ENCODE measurements around the gene ATP8A2. TPM values are rescaled to one million over a fixed set of nuclear protein-coding genes. Genes with fewer than 3 reads are reported as not detected.
"Not testable (repeated sequence)": the region's sequence is repeated elsewhere in the genome, so short reads cannot be mapped to it uniquely, and the experiment has no call there.

The ATP8A2 gene
- total RNA-seq, 4 donors from 2014 or later: 0.13 to 0.24 (median 0.20) TPM

DNA sequence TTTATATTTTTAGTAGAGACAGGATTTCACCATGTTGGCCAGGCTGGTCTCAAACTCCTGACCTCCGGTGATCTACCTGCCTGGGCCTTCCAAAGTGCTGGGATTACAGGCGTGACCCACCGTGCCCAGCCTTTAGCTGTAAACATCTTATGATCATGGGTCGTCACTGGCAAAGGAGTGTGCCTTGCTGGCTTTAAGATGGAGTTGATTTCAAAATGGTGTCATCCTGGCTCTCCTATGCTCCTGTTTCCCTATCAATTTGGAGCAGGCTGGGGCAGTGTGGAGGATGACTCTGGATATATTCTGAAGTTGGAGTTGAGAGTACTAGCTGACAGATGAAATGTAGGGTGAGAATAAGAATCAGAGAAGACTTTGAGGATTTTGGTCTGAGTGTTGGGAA lies 18.4 kb upstream of the ATP8A2 start:
- no peak overlapping the region for H3K4me3 ChIP-seq
- 94% methylated on average over 4 of the region's 4 CpGs for WGBS
- no peak for DNase-seq (ENCODE audit: low spot score in 2 of 2)
- H3K4me1 ChIP-seq: no peaks in the 10 kb centered on the region
- no peak for TF ChIP-seq POLR2AphosphoS5 (IDR thresholded peaks at IDR 0.05)
- no peak for TF ChIP-seq POLR2A (IDR thresholded peaks at IDR 0.05)
- no peak for TF ChIP-seq EP300 (IDR thresholded peaks at IDR 0.05)
- TF ChIP-seq, protein P1, sequence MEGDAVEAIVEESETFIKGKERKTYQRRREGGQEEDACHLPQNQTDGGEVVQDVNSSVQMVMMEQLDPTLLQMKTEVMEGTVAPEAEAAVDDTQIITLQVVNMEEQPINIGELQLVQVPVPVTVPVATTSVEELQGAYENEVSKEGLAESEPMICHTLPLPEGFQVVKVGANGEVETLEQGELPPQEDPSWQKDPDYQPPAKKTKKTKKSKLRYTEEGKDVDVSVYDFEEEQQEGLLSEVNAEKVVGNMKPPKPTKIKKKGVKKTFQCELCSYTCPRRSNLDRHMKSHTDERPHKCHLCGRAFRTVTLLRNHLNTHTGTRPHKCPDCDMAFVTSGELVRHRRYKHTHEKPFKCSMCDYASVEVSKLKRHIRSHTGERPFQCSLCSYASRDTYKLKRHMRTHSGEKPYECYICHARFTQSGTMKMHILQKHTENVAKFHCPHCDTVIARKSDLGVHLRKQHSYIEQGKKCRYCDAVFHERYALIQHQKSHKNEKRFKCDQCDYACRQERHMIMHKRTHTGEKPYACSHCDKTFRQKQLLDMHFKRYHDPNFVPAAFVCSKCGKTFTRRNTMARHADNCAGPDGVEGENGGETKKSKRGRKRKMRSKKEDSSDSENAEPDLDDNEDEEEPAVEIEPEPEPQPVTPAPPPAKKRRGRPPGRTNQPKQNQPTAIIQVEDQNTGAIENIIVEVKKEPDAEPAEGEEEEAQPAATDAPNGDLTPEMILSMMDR (IDR thresholded peaks at IDR 0.05): no peak
- no peaks in the 10 kb centered on the region for H3K9me3 ChIP-seq
- H3K27ac ChIP-seq: no peak overlapping the region
- peaks cover 9% of the 10 kb centered on the region for H3K27me3 ChIP-seq
- H3K36me3 ChIP-seq: no peaks in the 10 kb centered on the region

- no peak overlapping the region for H3K4me3 ChIP-seq
- H3K9me3 ChIP-seq: no peaks in the 10 kb centered on the region
- H3K36me3 ChIP-seq: no peaks in the 10 kb centered on the region
- no peak for DNase-seq (ENCODE audit: low spot score in 2 of 2)
- H3K27ac ChIP-seq: no peak overlapping the region
- WGBS: 88% methylated on average over 6 of the region's 6 CpGs
- TF ChIP-seq EP300 (IDR thresholded peaks at IDR 0.05): no peak
- no peak for TF ChIP-seq POLR2AphosphoS5 (IDR thresholded peaks at IDR 0.05)
- TF ChIP-seq, protein P1 (IDR thresholded peaks at IDR 0.05): no peak
- no peak for TF ChIP-seq POLR2A (IDR thresholded peaks at IDR 0.05)
- peaks cover 9% of the 10 kb centered on the region for H3K27me3 ChIP-seq
- no peaks in the 10 kb centered on the region for H3K4me1 ChIP-seq
Observed at GRCh38 chr13:25354377-25354776, 17.4 kb upstream of the ATP8A2 start.

DNA sequence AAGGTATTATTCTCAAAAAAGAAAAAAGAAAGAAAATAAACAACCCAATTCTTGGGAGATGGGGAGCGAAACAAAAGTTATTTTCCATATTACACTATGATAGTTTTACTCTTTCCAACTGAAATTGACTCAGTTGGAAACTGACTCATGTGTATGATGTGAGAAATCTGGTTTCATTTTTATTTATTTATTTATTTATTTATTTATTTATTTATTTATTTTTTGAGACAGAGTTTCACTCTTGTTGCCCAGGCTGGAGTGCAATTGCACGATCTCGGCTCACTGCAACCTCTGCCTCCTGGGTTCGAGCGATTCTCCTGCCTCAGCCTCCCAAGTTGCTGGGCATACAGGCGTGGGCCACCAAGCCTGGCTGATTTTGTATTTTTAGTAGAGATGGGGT lies 11.3 kb upstream of the ATP8A2 start:
- not testable (repeated sequence) for H3K9me3 ChIP-seq; H3K27ac ChIP-seq; H3K27me3 ChIP-seq; H3K4me1 ChIP-seq; H3K4me3 ChIP-seq; H3K36me3 ChIP-seq; DNase-seq (ENCODE audit: low spot score in 2 of 2)
- 96% methylated on average over 6 of the region's 6 CpGs for WGBS

GRCh38 chr13:25365720-25366235 lies 6.0 kb upstream of the ATP8A2 start:
- H3K27me3 ChIP-seq: peaks cover 34% of the 10 kb centered on the region
- no peak overlapping the region for H3K4me3 ChIP-seq
- TF ChIP-seq POLR2A (IDR thresholded peaks at IDR 0.05) (no peak), EP300 (IDR thresholded peaks at IDR 0.05) (no peak), POLR2AphosphoS5 (IDR thresholded peaks at IDR 0.05) (no peak)
- TF ChIP-seq, protein P1 (IDR thresholded peaks at IDR 0.05): no peak
- no peaks in the 10 kb centered on the region for H3K9me3 ChIP-seq
- H3K36me3 ChIP-seq: no peaks in the 10 kb centered on the region
- H3K4me1 ChIP-seq: no peaks in the 10 kb centered on the region
- no peak overlapping the region for H3K27ac ChIP-seq
- WGBS: 95% methylated on average over 31 of the region's 32 CpGs
- DNase-seq (ENCODE audit: low spot score in 2 of 2): no peak

- Histone ChIP-seq H3K27me3 (peaks cover 79% of the 10 kb centered on the region), H3K4me1 (peaks cover 15% of the 10 kb centered on the region), H3K9me3 (no peaks in the 10 kb centered on the region), H3K27ac (no peak overlapping the region), H3K36me3 (no peaks in the 10 kb centered on the region), H3K4me3 (peak overlapping the region; percentile 51)
- no peak for DNase-seq (ENCODE audit: low spot score in 2 of 2)
- no peak for TF ChIP-seq POLR2AphosphoS5 (IDR thresholded peaks at IDR 0.05)
- TF ChIP-seq, protein P1 (IDR thresholded peaks at IDR 0.05): no peak
- no peak for TF ChIP-seq EP300 (IDR thresholded peaks at IDR 0.05)
- no peak for TF ChIP-seq POLR2A (IDR thresholded peaks at IDR 0.05)
- 46% methylated on average over 19 of the region's 20 CpGs for WGBS
Observed at GRCh38 chr13:25371158-25371874, 458 bp upstream of the ATP8A2 start.
